MM.1S (cell line): Measurements from ENCODE around the gene LOC128125822.
"Not testable (repeated sequence)": the region's sequence is repeated elsewhere in the genome, so short reads cannot be mapped to it uniquely, and the experiment has no call there.

ENCODE experiments used
- DNase-seq: peaks from one replicate; pipeline ENCODE4 v3.0.0-alpha.2; 2015
- H2AFZ ChIP-seq: fragments of 300-600 bp; sonication (generic); 2 replicates; pipeline ENCODE4 v1.6.0; 2016; ENCODE audit warnings: antibody characterized with exemption, low read length
- H3F3A ChIP-seq: fragments of 300-600 bp; sonication (generic); 2 replicates; pipeline ENCODE4 v1.6.1; 2016; ENCODE audit warnings: mild to moderate bottlenecking, antibody characterized with exemption, low read length, moderate library complexity, mixed read lengths; ENCODE audit not compliant: insufficient read depth
- H3K27ac ChIP-seq: fragments of 300-600 bp; sonication (generic); 2 replicates; pipeline ENCODE4 v1.5.1; 2016; ENCODE audit warnings: mild to moderate bottlenecking, low read length
- H3K27me3 ChIP-seq: fragments of 300-600 bp; sonication (generic); replicated peaks from 2 replicates; pipeline ENCODE4 v1.6.0; 2016; ENCODE audit warnings: low read length; ENCODE audit not compliant: insufficient read depth
- H3K36me3 ChIP-seq: fragments of 300-600 bp; sonication (generic); replicated peaks from 2 replicates; pipeline ENCODE4 v1.6.1; 2016; ENCODE audit warnings: mild to moderate bottlenecking, low read length, mixed read lengths; ENCODE audit not compliant: insufficient read depth
- H3K4me1 ChIP-seq: fragments of 300-600 bp; sonication (generic); 2 replicates; pipeline ENCODE4 v1.6.1; 2016; ENCODE audit warnings: low read length, mixed read lengths
- H3K4me2 ChIP-seq: fragments of 300-600 bp; sonication (generic); 2 replicates; pipeline ENCODE4 v1.6.0; 2016; ENCODE audit warnings: low read depth, low read length
- H3K4me3 ChIP-seq: fragments of 300-600 bp; sonication (generic); 2 replicates; pipeline ENCODE4 v1.5.1; 2016; ENCODE audit warnings: low read length, mixed read lengths
- H3K79me2 ChIP-seq: fragments of 300-600 bp; sonication (generic); 2 replicates; pipeline ENCODE4 v1.6.1; 2016; ENCODE audit warnings: mixed run types, low read length, mixed read lengths
- H3K9ac ChIP-seq: fragments of 300-600 bp; sonication (generic); 2 replicates; pipeline ENCODE4 v1.6.1; 2016; ENCODE audit warnings: low read length, mixed read lengths
- H3K9me2 ChIP-seq: fragments of 300-600 bp; sonication (generic); replicated peaks from 2 replicates; pipeline ENCODE4 v1.6.1; 2016; ENCODE audit warnings: mild to moderate bottlenecking, low read length, mixed read lengths; ENCODE audit not compliant: insufficient read depth
- H3K9me3 ChIP-seq: fragments of 300-600 bp; sonication (generic); replicated peaks from 2 replicates; pipeline ENCODE4 v1.6.1; 2016; ENCODE audit warnings: mild to moderate bottlenecking, low read length, mixed read lengths; ENCODE audit not compliant: insufficient read depth
- H4K20me1 ChIP-seq: fragments of 300-600 bp; sonication (generic); 2 replicates; pipeline ENCODE4 v1.6.1; 2016; ENCODE audit warnings: mild to moderate bottlenecking, low read length, moderate library complexity, mixed read lengths; ENCODE audit not compliant: insufficient read depth
- CTCF ChIP-seq: fragments of 300-600 bp; sonication (generic); IDR thresholded peaks from 2 replicates; pipeline ENCODE4 v1.5.1; 2016; ENCODE audit warnings: antibody characterized with exemption, low read length, mixed read lengths
- EZH2 ChIP-seq: fragments of 300-600 bp; sonication (generic); optimal IDR thresholded peaks from 2 replicates; pipeline ENCODE3; 2017; ENCODE audit warnings: low read depth, mild to moderate bottlenecking, antibody characterized with exemption, low read length, mixed read lengths
- EZH2phosphoT487 ChIP-seq: fragments of 300-600 bp; sonication (generic); IDR thresholded peaks from 2 replicates; pipeline ENCODE4 v1.6.1; 2018; ENCODE audit warnings: antibody characterized with exemption, low read length

The LOC128125822 gene

GRCh38 chr6:63572044-63572746 lies at the start of gene LOC128125822, which contains the start of gene PTP4A1:
TSS of gene LOC128125822 (plus strand) at chr6:63572480.
TSS of gene PTP4A1 (plus strand) at chr6:63572480. CDS start at chr6:63576881, 4,401 bp downstream.
- Histone ChIP-seq H3K4me1 (0 out of 2 replicates have a peak, but pooled peaks cover 3% of the 10 kb centered on the region), H3F3A (peaks cover 17% of the 10 kb centered on the region), H3K79me2 (peaks cover 47% of the 10 kb centered on the region), H3K9me2 (no peaks in the 10 kb centered on the region), H2AFZ (peak within 1 kb of the TSS; percentile 63), H3K9ac (peak within 1 kb of the TSS; percentile 98), H3K4me2 (peak within 1 kb of the TSS; percentile 94), H3K27me3 (no peaks in the 10 kb centered on the region), H3K4me3 (peak within 1 kb of the TSS; percentile 91), H3K27ac (peak within 1 kb of the TSS; percentile 93), H3K36me3 (0 out of 2 replicates have a peak, but pooled peaks cover 4% of the 10 kb centered on the region), H4K20me1 (peaks cover 9% of the 10 kb centered on the region), H3K9me3 (no peaks in the 10 kb centered on the region)
- TF ChIP-seq EZH2 (no peak), EZH2phosphoT487 (no peak)
- peak; percentile 97 for DNase-seq

- H3K4me3 ChIP-seq, H3K27me3 ChIP-seq, H3K79me2 ChIP-seq, H3K4me2 ChIP-seq, H3K9me2 ChIP-seq, H4K20me1 ChIP-seq, H3K9ac ChIP-seq, H2AFZ ChIP-seq, H3K9me3 ChIP-seq, H3F3A ChIP-seq, H3K27ac ChIP-seq, DNase-seq, H3K36me3 ChIP-seq: not testable (repeated sequence)
- H3K4me1 ChIP-seq, result peaks cover 18% of the 10 kb centered on the region
Observed at GRCh38 chr6:63522911-63523287, 49.4 kb upstream of the LOC128125822 start.

- Histone ChIP-seq H3K36me3 (no peaks in the 10 kb centered on the region), H3K4me2 (no peak overlapping the region), H3F3A (0 out of 2 replicates have a peak, but pooled peaks cover 3% of the 10 kb centered on the region), H3K9ac (no peak overlapping the region), H2AFZ (no peak overlapping the region), H4K20me1 (no peaks in the 10 kb centered on the region), H3K79me2 (no peaks in the 10 kb centered on the region), H3K4me3 (no peak overlapping the region), H3K4me1 (peaks cover 12% of the 10 kb centered on the region), H3K27me3 (no peaks in the 10 kb centered on the region), H3K27ac (no peak overlapping the region), H3K9me2 (no peaks in the 10 kb centered on the region), H3K9me3 (no peaks in the 10 kb centered on the region)
- no peak for TF ChIP-seq EZH2
- no peak for TF ChIP-seq CTCF
- TF ChIP-seq EZH2phosphoT487, result no peak
- DNase-seq, result no peak
Observed at GRCh38 chr6:63523630-63524029, 48.6 kb upstream of the LOC128125822 start.

- no peak overlapping the region for H3K4me3 ChIP-seq
- no peak overlapping the region for H3K9ac ChIP-seq
- H3K27me3 ChIP-seq, result no peaks in the 10 kb centered on the region
- H3K36me3 ChIP-seq, result no peaks in the 10 kb centered on the region
- no peak overlapping the region for H3K4me2 ChIP-seq
- H3F3A ChIP-seq, result no peaks in the 10 kb centered on the region
- H4K20me1 ChIP-seq, result no peaks in the 10 kb centered on the region
- no peaks in the 10 kb centered on the region for H3K9me2 ChIP-seq
- H3K4me1 ChIP-seq, result no peaks in the 10 kb centered on the region
- no peak for DNase-seq
- TF ChIP-seq EZH2, result no peak
- no peak for TF ChIP-seq EZH2phosphoT487
- TF ChIP-seq CTCF, result no peak
- H3K27ac ChIP-seq, result no peak overlapping the region
- no peak overlapping the region for H2AFZ ChIP-seq
- no peaks in the 10 kb centered on the region for H3K79me2 ChIP-seq
- no peaks in the 10 kb centered on the region for H3K9me3 ChIP-seq
Observed at GRCh38 chr6:63525186-63525878, 46.9 kb upstream of the LOC128125822 start.
